ENCODE data around the gene RGS9.

RGS9 gene

GRCh38 chr17:65100316-65101140, 36.6 kb upstream of the RGS9 start:
- Histone ChIP-seq H3K27me3 (ENCODE audit: control insufficient read depth in 1 of 2, insufficient read depth in 2 of 2, low read length in 2 of 2) (no peaks in the 10 kb centered on the region), H3K27ac (ENCODE audit: low read length) (peak overlapping the region; percentile 66), H3K4me3 (ENCODE audit: low read length in 2 of 2) (peak overlapping the region; percentile 62 to 86), H3K9ac (ENCODE audit: low read length in 2 of 2) (peak overlapping the region; percentile 67 to 82), H3K4me1 (ENCODE audit: control insufficient read depth, insufficient read depth, low read length) (peaks cover 25% of the 10 kb centered on the region), H3K9me3 (ENCODE audit: control insufficient read depth in 2 of 2, low read length in 2 of 2) (no peaks in the 10 kb centered on the region), H3K36me3 (ENCODE audit: control insufficient read depth in 2 of 2, insufficient read depth in 2 of 2, low read length in 2 of 2) (no peaks in the 10 kb centered on the region)

GRCh38 chr17:65101371-65101770, 35.8 kb upstream of the RGS9 start:
- H3K4me1 ChIP-seq (ENCODE audit: control insufficient read depth, insufficient read depth, low read length), result peaks cover 33% of the 10 kb centered on the region
- no peaks in the 10 kb centered on the region for H3K27me3 ChIP-seq (ENCODE audit: control insufficient read depth in 1 of 2, insufficient read depth in 2 of 2, low read length in 2 of 2)
- H3K27ac ChIP-seq (ENCODE audit: low read length), result no peak overlapping the region
- H3K36me3 ChIP-seq (ENCODE audit: control insufficient read depth in 2 of 2, insufficient read depth in 2 of 2, low read length in 2 of 2), result no peaks in the 10 kb centered on the region
- peak overlapping the region; percentile 67 to 82 for H3K9ac ChIP-seq (ENCODE audit: low read length in 2 of 2)
- no peaks in the 10 kb centered on the region for H3K9me3 ChIP-seq (ENCODE audit: control insufficient read depth in 2 of 2, low read length in 2 of 2)
- H3K4me3 ChIP-seq (ENCODE audit: low read length in 2 of 2), result peak overlapping the region; percentile 62 to 86

GRCh38 chr17:65102235-65102634, 34.9 kb upstream of the RGS9 start:
- H3K36me3 ChIP-seq (ENCODE audit: control insufficient read depth in 2 of 2, insufficient read depth in 2 of 2, low read length in 2 of 2), result no peaks in the 10 kb centered on the region
- no peak overlapping the region for H3K27ac ChIP-seq (ENCODE audit: low read length)
- H3K9ac ChIP-seq (ENCODE audit: low read length in 2 of 2), result no peak overlapping the region
- H3K4me1 ChIP-seq (ENCODE audit: control insufficient read depth, insufficient read depth, low read length), result peaks cover 41% of the 10 kb centered on the region
- no peaks in the 10 kb centered on the region for H3K9me3 ChIP-seq (ENCODE audit: control insufficient read depth in 2 of 2, low read length in 2 of 2)
- no peaks in the 10 kb centered on the region for H3K27me3 ChIP-seq (ENCODE audit: control insufficient read depth in 1 of 2, insufficient read depth in 2 of 2, low read length in 2 of 2)
- no peak overlapping the region for H3K4me3 ChIP-seq (ENCODE audit: low read length in 2 of 2)

GRCh38 chr17:65102788-65103187, 34.4 kb upstream of the RGS9 start:
- H3K4me3 ChIP-seq (ENCODE audit: low read length in 2 of 2), result no peak overlapping the region

GRCh38 chr17:65103431-65103830, 33.7 kb upstream of the RGS9 start:
- no peaks in the 10 kb centered on the region for H3K9me3 ChIP-seq (ENCODE audit: control insufficient read depth in 2 of 2, low read length in 2 of 2)
- no peak overlapping the region for H3K27ac ChIP-seq (ENCODE audit: low read length)
- H3K36me3 ChIP-seq (ENCODE audit: control insufficient read depth in 2 of 2, insufficient read depth in 2 of 2, low read length in 2 of 2), result no peaks in the 10 kb centered on the region
- H3K27me3 ChIP-seq (ENCODE audit: control insufficient read depth in 1 of 2, insufficient read depth in 2 of 2, low read length in 2 of 2), result no peaks in the 10 kb centered on the region
- H3K4me3 ChIP-seq (ENCODE audit: low read length in 2 of 2), result no peak overlapping the region
- H3K4me1 ChIP-seq (ENCODE audit: control insufficient read depth, insufficient read depth, low read length), result peaks cover 41% of the 10 kb centered on the region
- H3K9ac ChIP-seq (ENCODE audit: low read length in 2 of 2), result no peak overlapping the region

More at GRCh38 chr17:65102788-65103187, 34.4 kb upstream of the RGS9 start:
- no peaks in the 10 kb centered on the region for H3K9me3 ChIP-seq (ENCODE audit: control insufficient read depth in 2 of 2, low read length in 2 of 2)
- H3K9ac ChIP-seq (ENCODE audit: low read length in 2 of 2), result no peak overlapping the region
- peaks cover 41% of the 10 kb centered on the region for H3K4me1 ChIP-seq (ENCODE audit: control insufficient read depth, insufficient read depth, low read length)
- no peak overlapping the region for H3K27ac ChIP-seq (ENCODE audit: low read length)
- H3K27me3 ChIP-seq (ENCODE audit: control insufficient read depth in 1 of 2, insufficient read depth in 2 of 2, low read length in 2 of 2), result no peaks in the 10 kb centered on the region
- no peaks in the 10 kb centered on the region for H3K36me3 ChIP-seq (ENCODE audit: control insufficient read depth in 2 of 2, insufficient read depth in 2 of 2, low read length in 2 of 2)

- Histone ChIP-seq H3K9me3 (ENCODE audit: control insufficient read depth in 2 of 2, low read length in 2 of 2) (no peaks in the 10 kb centered on the region), H3K4me1 (ENCODE audit: control insufficient read depth, insufficient read depth, low read length) (peaks cover 41% of the 10 kb centered on the region), H3K9ac (ENCODE audit: low read length in 2 of 2) (no peak overlapping the region), H3K36me3 (ENCODE audit: control insufficient read depth in 2 of 2, insufficient read depth in 2 of 2, low read length in 2 of 2) (no peaks in the 10 kb centered on the region), H3K4me3 (ENCODE audit: low read length in 2 of 2) (no peak overlapping the region), H3K27me3 (ENCODE audit: control insufficient read depth in 1 of 2, insufficient read depth in 2 of 2, low read length in 2 of 2) (no peaks in the 10 kb centered on the region), H3K27ac (ENCODE audit: low read length) (no peak overlapping the region)
Measured at GRCh38 chr17:65103896-65104295, 33.3 kb upstream of the RGS9 start.

- peaks cover 41% of the 10 kb centered on the region for H3K4me1 ChIP-seq (ENCODE audit: control insufficient read depth, insufficient read depth, low read length)
- H3K4me3 ChIP-seq (ENCODE audit: low read length in 2 of 2), result no peak overlapping the region
- H3K27ac ChIP-seq (ENCODE audit: low read length), result no peak overlapping the region
- peaks cover 0 to 2% of the 10 kb centered on the region in 2 donors for H3K36me3 ChIP-seq (ENCODE audit: control insufficient read depth in 2 of 2, insufficient read depth in 2 of 2, low read length in 2 of 2)
- no peaks in the 10 kb centered on the region for H3K27me3 ChIP-seq (ENCODE audit: control insufficient read depth in 1 of 2, insufficient read depth in 2 of 2, low read length in 2 of 2)
- no peaks in the 10 kb centered on the region for H3K9me3 ChIP-seq (ENCODE audit: control insufficient read depth in 2 of 2, low read length in 2 of 2)
- no peak overlapping the region for H3K9ac ChIP-seq (ENCODE audit: low read length in 2 of 2)
Measured at GRCh38 chr17:65104541-65104940, 32.6 kb upstream of the RGS9 start.

GRCh38 chr17:65104973-65105372, 32.2 kb upstream of the RGS9 start:
- peaks cover 40% of the 10 kb centered on the region for H3K4me1 ChIP-seq (ENCODE audit: control insufficient read depth, insufficient read depth, low read length)
- peak overlapping the region; percentile 60 for H3K27ac ChIP-seq (ENCODE audit: low read length)
- no peak overlapping the region for H3K9ac ChIP-seq (ENCODE audit: low read length in 2 of 2)
- no peak overlapping the region for H3K4me3 ChIP-seq (ENCODE audit: low read length in 2 of 2)
- H3K27me3 ChIP-seq (ENCODE audit: control insufficient read depth in 1 of 2, insufficient read depth in 2 of 2, low read length in 2 of 2), result no peaks in the 10 kb centered on the region
- H3K36me3 ChIP-seq (ENCODE audit: control insufficient read depth in 2 of 2, insufficient read depth in 2 of 2, low read length in 2 of 2), result peaks cover 0 to 2% of the 10 kb centered on the region in 2 donors
- H3K9me3 ChIP-seq (ENCODE audit: control insufficient read depth in 2 of 2, low read length in 2 of 2), result no peaks in the 10 kb centered on the region

- no peak overlapping the region for H3K4me3 ChIP-seq (ENCODE audit: low read length in 2 of 2)
- no peaks in the 10 kb centered on the region for H3K9me3 ChIP-seq (ENCODE audit: control insufficient read depth in 2 of 2, low read length in 2 of 2)
- peaks cover 23% of the 10 kb centered on the region for H3K4me1 ChIP-seq (ENCODE audit: control insufficient read depth, insufficient read depth, low read length)
- H3K9ac ChIP-seq (ENCODE audit: low read length in 2 of 2), result no peak overlapping the region
- H3K27me3 ChIP-seq (ENCODE audit: control insufficient read depth in 1 of 2, insufficient read depth in 2 of 2, low read length in 2 of 2), result no peaks in the 10 kb centered on the region
- H3K27ac ChIP-seq (ENCODE audit: low read length), result no peak overlapping the region
- H3K36me3 ChIP-seq (ENCODE audit: control insufficient read depth in 2 of 2, insufficient read depth in 2 of 2, low read length in 2 of 2), result peaks cover 2 to 6% of the 10 kb centered on the region in 2 donors
Measured at GRCh38 chr17:65108152-65108551, 29.0 kb upstream of the RGS9 start.

- H3K27ac ChIP-seq (ENCODE audit: low read length), result no peak overlapping the region
- no peaks in the 10 kb centered on the region for H3K27me3 ChIP-seq (ENCODE audit: control insufficient read depth in 1 of 2, insufficient read depth in 2 of 2, low read length in 2 of 2)
- no peak overlapping the region for H3K4me3 ChIP-seq (ENCODE audit: low read length in 2 of 2)
- peaks cover 22% of the 10 kb centered on the region for H3K4me1 ChIP-seq (ENCODE audit: control insufficient read depth, insufficient read depth, low read length)
- H3K36me3 ChIP-seq (ENCODE audit: control insufficient read depth in 2 of 2, insufficient read depth in 2 of 2, low read length in 2 of 2), result peaks cover 2 to 6% of the 10 kb centered on the region in 2 donors
- no peak overlapping the region for H3K9ac ChIP-seq (ENCODE audit: low read length in 2 of 2)
- H3K9me3 ChIP-seq (ENCODE audit: control insufficient read depth in 2 of 2, low read length in 2 of 2), result no peaks in the 10 kb centered on the region
Measured at GRCh38 chr17:65109543-65109942, 27.6 kb upstream of the RGS9 start.

- no peak overlapping the region for H3K4me3 ChIP-seq (ENCODE audit: low read length in 2 of 2)
- H3K27me3 ChIP-seq (ENCODE audit: control insufficient read depth in 1 of 2, insufficient read depth in 2 of 2, low read length in 2 of 2), result no peaks in the 10 kb centered on the region
- H3K4me1 ChIP-seq (ENCODE audit: control insufficient read depth, insufficient read depth, low read length), result peaks cover 18% of the 10 kb centered on the region
- no peak overlapping the region for H3K9ac ChIP-seq (ENCODE audit: low read length in 2 of 2)
- H3K36me3 ChIP-seq (ENCODE audit: control insufficient read depth in 2 of 2, insufficient read depth in 2 of 2, low read length in 2 of 2), result peaks cover 2 to 6% of the 10 kb centered on the region in 2 donors
- no peaks in the 10 kb centered on the region for H3K9me3 ChIP-seq (ENCODE audit: control insufficient read depth in 2 of 2, low read length in 2 of 2)
- no peak overlapping the region for H3K27ac ChIP-seq (ENCODE audit: low read length)
Measured at GRCh38 chr17:65109990-65110680, 27.0 kb upstream of the RGS9 start.

Data from stomach smooth muscle (tissue), 2 donors.